H1 (cell line): ENCODE results near the gene CPD.

Experiments used
- CEBPB ChIP-seq: IDR thresholded peaks from 2 replicates; pipeline ENCODE4 v1.6.1; 2012; ENCODE audit warnings: low read depth, low read length
- EP300 ChIP-seq, 2 experiments: IDR thresholded peaks; 1 replicate in 1 of 2; 2 replicates in 1 of 2; pipeline ENCODE4 v1.6.1; 2011 to 2012; ENCODE audit warnings: low read depth in 2 of 2, low read length in 2 of 2, mild to moderate bottlenecking in 2 of 2, borderline replicate concordance in 1 of 2, inconsistent platforms in 1 of 2, moderate library complexity in 1 of 2
- POLR2A ChIP-seq, 2 experiments: IDR thresholded peaks; 1 replicate in 1 of 2; 2 replicates in 1 of 2; pipeline ENCODE4 v1.6.1; 2011; ENCODE audit warnings: low read depth in 2 of 2, low read length in 2 of 2, mild to moderate bottlenecking in 2 of 2; ENCODE audit errors: control extremely low read depth in 1 of 2
- RAD21 ChIP-seq, 2 experiments: IDR thresholded peaks in 1 of 2; conservative IDR thresholded peaks in 1 of 2; 2 replicates each; pipeline ENCODE4 v1.6.1; 2011; ENCODE audit warnings: low read depth in 2 of 2, low read length in 2 of 2, improper control_type of control experiment in 1 of 2, inconsistent platforms in 1 of 2, mild to moderate bottlenecking in 1 of 2, moderate library complexity in 1 of 2
- TAF7 ChIP-seq: optimal IDR thresholded peaks from 2 replicates; pipeline ENCODE3; 2011; ENCODE audit warnings: low read depth, mild to moderate bottlenecking, inconsistent platforms, low read length, moderate library complexity, borderline replicate concordance
- TF ChIP-seq, protein P1 (sequence below), 3 experiments: IDR thresholded peaks; 1 replicate in 2 of 3; 2 replicates in 1 of 3; pipeline versions ENCODE4 v1.5.1 to v1.6.1; 2011; ENCODE audit warnings: low read length in 3 of 3, mild to moderate bottlenecking in 3 of 3, inconsistent platforms in 2 of 3, low read depth in 1 of 3, moderate library complexity in 1 of 3; ENCODE audit not compliant: insufficient read depth in 1 of 3; ENCODE audit errors: control extremely low read depth in 1 of 3

DNA sequence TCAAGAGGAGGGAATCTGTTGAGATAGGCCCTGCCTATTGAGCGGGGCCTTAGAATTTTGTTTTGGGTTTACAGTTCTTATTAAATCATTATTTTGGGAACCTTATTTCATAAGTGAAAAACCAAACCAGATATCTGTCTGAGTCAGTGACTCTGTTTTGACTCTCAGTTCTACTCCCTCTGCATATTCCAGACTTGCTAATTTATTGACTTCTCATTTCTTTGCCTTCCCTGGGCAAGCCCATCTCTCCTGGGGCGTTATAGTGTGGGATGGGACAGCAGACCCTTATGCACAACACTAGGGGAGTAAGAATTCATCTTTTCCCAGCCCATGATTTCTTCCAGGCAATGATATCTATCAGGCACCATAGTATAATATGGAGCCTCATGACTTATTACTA lies 45.7 kb downstream of the CPD start:
- TF ChIP-seq, protein P1, sequence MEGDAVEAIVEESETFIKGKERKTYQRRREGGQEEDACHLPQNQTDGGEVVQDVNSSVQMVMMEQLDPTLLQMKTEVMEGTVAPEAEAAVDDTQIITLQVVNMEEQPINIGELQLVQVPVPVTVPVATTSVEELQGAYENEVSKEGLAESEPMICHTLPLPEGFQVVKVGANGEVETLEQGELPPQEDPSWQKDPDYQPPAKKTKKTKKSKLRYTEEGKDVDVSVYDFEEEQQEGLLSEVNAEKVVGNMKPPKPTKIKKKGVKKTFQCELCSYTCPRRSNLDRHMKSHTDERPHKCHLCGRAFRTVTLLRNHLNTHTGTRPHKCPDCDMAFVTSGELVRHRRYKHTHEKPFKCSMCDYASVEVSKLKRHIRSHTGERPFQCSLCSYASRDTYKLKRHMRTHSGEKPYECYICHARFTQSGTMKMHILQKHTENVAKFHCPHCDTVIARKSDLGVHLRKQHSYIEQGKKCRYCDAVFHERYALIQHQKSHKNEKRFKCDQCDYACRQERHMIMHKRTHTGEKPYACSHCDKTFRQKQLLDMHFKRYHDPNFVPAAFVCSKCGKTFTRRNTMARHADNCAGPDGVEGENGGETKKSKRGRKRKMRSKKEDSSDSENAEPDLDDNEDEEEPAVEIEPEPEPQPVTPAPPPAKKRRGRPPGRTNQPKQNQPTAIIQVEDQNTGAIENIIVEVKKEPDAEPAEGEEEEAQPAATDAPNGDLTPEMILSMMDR (IDR thresholded peaks at IDR 0.05; ENCODE audit: control extremely low read depth in 1 of 3, insufficient read depth in 1 of 3, low read depth in 1 of 3, low read length in 3 of 3) = no peak
- TF ChIP-seq POLR2A (IDR thresholded peaks at IDR 0.05; ENCODE audit: control extremely low read depth in 1 of 2, low read depth in 2 of 2, low read length in 2 of 2) (no peak), EP300 (IDR thresholded peaks at IDR 0.05; ENCODE audit: borderline replicate concordance in 1 of 2, low read depth in 2 of 2, low read length in 2 of 2) (no peak), CEBPB (no peak), TAF7 (no peak), RAD21 (IDR thresholded peaks at IDR 0.05 in 1 of 2, conservative IDR thresholded peaks at IDR 0.05 in 1 of 2; ENCODE audit: low read depth in 2 of 2, low read length in 2 of 2) (no peak)
